HG03469 (cell line): ENCODE results near the gene THADA.

Experiments
- ATAC-seq: cut with Tn5 transposase; IDR thresholded peaks from one replicate; pipeline ENCODE4 v1.9.1; 2021; ENCODE audit warnings: mild to moderate bottlenecking, moderate library complexity, moderate number of reproducible peaks; ENCODE audit not compliant: unreplicated experiment

Gene THADA

DNA sequence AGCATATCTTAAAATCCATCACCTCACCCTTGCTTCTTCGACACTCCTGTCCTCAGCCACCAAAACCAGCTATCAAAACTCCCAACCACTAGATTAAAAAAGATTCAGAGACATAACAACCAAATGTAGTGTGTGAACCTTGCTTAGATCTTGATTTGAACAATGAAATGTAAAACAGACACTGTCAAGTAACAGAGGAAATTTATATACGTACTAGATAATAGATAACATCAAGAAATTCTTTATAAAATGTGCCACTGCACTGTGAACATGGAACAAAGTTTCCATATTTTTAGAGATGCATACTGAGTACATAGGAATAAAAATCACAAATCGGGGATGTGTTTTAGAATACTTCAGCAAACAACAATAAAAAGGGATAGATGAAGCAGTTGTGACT, 86.0 kb downstream of the THADA start:
- ATAC-seq: no peak

- no peak for ATAC-seq
These were observed 87.6 kb downstream of the THADA start for GRCh38 chr2:43508209-43508608.

DNA sequence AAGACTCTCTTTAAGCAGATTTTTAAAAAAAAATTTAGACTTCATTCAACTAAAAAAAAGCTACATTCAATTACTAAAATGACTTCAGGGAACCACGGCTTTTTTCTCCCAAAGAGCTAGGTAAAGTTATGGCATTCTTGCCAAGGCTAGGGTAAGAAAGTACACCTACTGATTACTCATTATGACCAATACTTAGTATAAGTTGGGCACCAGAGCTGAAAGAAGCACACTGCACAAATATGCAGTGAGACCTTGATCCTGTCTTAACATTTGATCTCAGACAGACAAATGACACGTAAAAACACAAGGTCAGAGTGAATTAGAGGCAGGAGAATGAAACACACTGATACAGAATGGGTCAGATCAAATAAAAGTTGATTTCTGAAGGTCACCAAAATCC, 88.7 kb downstream of the THADA start:
- no peak for ATAC-seq

DNA sequence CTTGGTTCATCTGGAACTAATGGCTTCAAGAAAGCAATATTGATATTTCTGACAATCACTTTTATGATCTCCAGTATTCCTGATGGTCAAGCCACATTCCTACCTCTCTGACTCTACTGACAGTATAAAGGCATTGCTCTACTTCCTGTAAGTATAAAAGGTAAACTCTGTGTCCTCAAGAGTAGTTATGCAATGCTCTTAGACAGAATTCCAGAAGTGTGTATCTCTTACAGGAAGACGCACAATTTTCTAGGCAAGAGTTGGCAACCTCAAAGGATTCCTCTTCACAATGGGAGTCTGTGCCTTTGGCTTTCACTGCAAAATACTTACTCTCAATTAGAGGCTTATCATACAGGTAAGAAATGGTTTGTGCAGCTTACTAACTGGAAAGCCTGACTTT, 100.1 kb downstream of the THADA start:
- ATAC-seq: no peak

DNA sequence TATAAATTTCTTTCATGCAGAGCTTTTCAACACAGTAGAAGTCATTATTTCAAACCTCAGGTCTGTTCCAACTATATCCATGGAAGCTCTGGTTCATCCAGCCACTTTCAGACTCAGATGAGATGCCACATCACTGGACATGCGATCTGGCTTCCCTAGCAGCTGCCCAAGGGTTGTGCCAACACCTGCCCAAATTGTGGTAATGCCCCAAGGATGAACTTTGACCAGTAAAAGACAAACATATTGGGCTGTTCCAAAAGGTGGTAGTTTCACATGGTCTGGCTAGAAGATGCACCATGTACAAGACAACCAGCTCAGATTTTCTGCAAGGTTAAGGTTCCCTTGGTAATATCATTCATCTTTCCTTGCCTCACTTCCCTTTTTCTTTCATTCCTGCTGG, 101.9 kb downstream of the THADA start:
- no peak for ATAC-seq

DNA sequence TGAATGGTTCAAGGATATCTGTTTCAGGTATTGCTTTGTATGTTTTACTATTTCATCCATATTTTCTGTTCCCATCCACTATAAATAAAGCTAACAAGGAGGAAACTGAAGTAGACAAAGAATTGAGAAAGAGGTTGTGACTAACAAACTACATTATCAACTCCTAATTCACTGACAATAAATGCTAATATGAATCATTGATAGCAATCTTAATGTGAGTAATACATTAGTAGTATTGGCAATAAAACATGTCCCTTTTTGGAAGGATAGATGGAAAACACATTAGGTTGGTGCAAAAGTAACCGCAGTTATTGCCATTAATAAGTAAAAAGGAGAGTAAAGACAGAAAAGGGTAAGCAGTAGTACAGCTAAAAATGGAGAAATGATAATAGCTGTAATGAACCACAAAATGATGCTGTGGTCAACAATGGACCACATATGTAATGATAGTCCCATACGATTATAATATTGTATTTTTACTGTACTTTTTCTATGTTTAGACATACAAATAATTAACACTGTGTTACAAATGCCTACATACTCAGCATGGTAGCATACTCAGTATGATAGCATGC, 104.7 kb downstream of the THADA start:
- ATAC-seq: no peak

GRCh38 chr2:43490252-43490786, 105.5 kb downstream of the THADA start:
- no peak for ATAC-seq

DNA sequence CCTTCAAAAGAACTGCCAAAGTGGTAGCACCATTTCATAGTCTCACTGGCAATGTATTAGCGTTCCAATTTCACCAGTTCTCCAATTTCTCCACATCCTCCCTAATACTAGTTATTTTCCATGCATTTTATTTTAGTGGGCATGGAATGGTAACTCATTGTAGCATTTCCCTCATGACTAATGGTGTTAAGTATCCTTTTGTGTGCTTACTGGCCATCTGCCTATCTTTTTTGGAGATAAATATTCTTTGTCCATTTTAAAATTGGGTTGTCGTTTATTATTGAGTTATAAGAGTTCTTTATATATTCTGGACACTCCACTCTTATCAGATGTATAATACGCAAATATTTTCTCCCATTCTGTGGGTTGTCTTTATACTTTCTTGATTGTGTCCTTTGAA, 107.1 kb downstream of the THADA start:
- no peak for ATAC-seq

DNA sequence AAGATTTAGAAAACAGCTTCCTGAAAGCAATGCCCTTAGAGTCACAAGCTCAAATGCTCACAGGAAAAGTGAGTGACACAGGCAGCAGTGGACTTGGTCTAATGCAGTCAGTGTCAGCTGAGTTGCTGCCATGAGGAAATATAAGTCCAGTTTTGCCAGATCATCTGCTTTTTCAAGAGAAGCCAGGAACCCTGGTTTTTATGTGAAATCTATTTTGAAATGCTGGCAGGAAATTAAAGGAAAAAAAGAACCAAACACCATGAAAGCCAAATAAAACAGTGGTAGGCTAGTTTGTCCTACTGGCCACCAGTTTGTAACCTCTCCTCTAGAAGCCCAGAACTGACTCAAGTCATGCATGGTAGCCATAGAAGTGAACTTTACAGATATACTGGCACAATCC, 109.2 kb downstream of the THADA start:
- no peak for ATAC-seq

GRCh38 chr2:43484323-43484930, 111.4 kb downstream of the THADA start:
- ATAC-seq: no peak

GRCh38 chr2:43482961-43483360, 112.9 kb downstream of the THADA start:
- peak; percentile 37 for ATAC-seq

DNA sequence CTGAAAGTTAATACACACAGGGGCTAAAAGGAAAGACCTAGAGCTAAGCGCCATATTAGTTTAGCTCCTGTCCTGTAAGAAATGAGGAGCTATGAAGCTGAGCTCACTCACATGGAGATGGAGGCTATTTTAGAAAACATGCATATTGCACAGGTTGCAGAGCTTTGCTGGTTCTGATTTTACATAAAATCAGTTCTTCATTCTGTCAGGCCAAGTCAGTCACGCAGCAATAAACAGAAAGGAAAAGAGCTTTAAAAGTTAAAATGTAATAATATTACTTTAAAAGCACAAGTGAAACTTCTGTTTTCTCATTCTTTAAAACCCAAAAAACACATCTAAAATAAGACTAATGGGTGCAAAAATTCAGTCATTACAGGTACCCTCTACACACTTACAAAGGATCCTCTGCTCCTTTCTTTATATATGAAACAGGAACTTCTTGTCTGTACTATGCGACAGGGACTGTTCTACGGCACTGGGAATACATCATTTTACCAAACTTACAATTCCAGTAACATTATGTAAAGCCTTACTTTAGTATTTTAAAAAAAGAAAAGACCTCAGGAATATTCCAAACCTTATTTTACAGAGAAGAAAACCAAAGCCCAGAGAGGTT, 113.8 kb downstream of the THADA start:
- ATAC-seq: no peak

DNA sequence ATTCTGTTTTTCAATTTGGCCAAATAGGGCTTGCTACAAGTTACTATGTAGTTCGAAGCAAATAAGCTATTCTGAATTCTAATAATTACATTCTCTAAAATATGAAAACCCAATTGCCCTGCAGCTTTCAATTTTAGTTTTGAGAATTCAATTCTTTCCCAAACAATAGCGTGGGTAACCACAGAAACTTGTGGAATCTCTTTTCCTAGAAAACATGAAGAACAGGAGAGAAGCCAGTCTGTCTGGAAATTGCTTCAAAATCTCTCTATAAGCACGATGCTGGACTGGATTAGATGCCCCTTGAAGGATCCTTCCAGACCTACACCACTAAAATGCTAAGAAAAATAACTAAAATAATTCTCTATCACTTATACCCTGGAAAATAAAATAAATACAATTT, 115.0 kb downstream of the THADA start:
- no peak for ATAC-seq

- no peak for ATAC-seq
These were observed 117.3 kb downstream of the THADA start for GRCh38 chr2:43478412-43479086.

GRCh38 chr2:43475922-43476321, 119.9 kb downstream of the THADA start:
- no peak for ATAC-seq

GRCh38 chr2:43475137-43475846, 120.5 kb downstream of the THADA start:
- ATAC-seq: no peak

DNA sequence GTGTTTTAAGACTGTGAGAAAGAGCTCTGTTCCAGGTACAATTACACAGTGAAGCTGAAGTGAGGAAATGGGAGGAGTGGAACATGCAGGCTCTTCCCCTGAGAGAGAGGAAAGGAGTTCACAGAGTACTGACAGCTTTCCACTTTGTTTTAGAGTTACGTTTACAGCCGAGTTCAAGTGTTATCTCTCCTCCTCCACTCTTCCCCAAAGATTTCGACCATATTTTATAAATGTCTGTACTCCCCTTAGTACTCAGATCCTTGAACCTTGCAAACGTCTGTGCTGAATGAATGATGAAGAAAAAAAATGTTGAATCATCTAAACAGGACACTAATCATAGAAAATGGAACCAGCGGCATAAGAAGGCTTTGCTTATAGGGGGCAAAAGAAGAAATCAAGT, 121.6 kb downstream of the THADA start:
- ATAC-seq: no peak

- no peak for ATAC-seq
These were observed 122.1 kb downstream of the THADA start for GRCh38 chr2:43473767-43474166.

DNA sequence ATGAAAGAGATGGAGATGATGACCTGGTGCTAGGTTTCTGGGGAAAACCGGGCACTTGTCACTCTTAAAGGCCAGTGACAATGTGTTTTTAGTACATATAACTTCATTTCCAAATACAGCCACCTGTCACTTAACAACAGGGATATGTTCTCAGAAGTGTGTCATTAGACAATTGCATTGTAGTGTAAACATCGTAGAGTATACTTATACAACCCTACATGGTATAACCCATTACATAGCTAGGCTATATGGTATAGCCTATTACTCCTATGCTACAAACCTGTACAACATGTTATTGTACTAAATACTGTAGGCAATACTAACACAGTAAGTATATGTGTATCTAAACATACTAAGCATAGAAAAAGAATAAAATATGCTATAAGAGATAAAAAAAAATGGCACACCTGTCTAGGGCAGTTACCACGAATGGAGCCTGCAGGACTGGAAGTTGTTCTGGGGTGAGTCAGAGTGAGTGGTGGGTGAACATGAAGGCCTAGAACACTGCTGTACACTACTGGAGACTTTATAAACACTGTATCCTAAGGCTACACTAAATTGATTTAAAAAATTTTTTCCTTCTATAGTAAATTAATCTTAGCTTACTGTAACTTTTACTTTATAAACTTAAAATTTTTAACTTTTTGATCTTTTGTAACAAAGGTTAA, 123.2 kb downstream of the THADA start:
- no peak for ATAC-seq

DNA sequence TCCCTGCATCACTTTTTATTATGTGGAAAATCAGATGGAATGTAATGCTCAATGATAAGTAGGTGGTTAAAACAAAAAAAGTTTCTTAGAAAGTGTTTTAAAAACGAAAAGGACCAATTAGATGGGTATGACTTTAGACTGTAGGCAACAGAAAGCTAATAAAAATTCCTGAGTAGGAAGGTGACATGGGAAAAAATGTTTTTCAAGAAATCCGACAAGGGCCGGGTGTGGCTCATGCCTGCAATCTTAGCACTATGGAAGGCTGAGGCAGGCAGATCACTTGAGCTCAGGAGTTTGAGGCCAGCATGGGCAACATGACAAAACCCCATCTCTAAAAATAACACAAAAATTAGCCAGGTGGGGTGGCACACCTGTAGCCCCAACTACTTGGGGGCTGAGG, 126.1 kb downstream of the THADA start:
- ATAC-seq: no peak

GRCh38 chr2:43469094-43469493, 126.7 kb downstream of the THADA start:
- ATAC-seq: no peak
